HG03571 (cell line): ENCODE data around the gene TLL1.

ENCODE experiments used
- ATAC-seq: cut with Tn5 transposase; IDR thresholded peaks from one replicate; pipeline ENCODE4 v1.9.1; 2021; ENCODE audit not compliant: unreplicated experiment

The TLL1 gene

DNA sequence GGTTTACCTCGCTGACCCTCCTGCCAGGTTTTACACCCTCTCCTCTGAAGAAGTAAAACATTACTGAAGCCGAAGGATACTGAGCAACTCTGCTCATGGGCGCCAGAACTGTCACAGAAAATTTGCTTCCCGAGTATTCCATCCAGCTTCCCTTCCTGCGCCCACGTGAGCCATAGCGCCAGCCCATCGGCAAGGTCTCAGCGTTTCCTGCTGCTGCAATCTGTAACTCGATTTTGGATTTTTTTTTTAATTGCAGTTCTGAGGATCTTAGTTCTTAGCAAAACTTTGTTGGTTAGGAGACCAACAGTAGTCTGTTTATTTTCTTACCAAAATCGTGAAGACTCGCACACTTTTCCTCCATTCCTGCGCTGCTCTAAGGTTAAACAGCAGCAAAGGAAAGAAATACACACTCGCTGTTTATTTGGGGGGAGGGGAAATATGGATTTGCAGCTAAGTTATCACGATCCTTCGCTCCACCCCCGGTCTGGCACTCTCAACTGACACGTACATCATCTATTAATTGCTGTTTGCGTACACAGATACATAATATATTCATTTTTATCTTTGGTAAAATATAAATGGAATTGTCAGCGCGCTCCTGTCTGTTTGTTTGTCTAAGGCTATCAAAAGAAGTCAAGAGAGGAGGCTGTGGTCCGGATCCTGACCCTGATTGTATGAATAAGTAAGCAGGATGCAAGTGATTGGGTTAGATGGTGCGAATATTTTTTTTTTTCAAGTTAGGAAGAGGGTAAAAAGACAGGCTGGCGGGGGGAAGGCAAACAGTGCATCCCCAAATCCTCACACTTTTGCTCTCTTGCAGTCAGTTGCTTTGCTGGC is at the start of gene TLL1:
TSS of gene TLL1 (plus strand) at position 777 of the 837 bp plus-strand sequence. CDS start 668 bp downstream, outside the sequence.
- ATAC-seq = no peak

- no peak for ATAC-seq
Measured at GRCh38 chr4:165826166-165826565, 46.9 kb upstream of the TLL1 start.

DNA sequence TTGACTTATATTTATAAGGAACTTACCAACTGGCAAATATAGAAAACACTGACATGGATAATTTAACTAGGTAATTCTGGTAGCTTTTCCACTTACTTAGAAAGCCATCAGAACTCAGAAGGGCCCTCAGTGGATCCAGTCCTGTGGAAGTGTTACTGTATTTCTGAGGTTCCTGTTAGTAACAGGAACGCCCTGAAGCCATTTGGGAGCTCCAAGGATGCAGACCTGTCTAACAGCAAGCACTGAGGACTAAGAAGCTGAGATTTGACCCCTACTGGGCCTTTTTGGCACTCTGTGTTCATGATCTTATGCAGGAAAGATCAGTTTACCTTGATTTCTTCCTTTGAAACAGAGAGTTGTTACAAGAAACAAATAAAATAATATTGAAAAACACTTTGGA is 46.0 kb upstream of the TLL1 start:
- ATAC-seq = no peak

DNA sequence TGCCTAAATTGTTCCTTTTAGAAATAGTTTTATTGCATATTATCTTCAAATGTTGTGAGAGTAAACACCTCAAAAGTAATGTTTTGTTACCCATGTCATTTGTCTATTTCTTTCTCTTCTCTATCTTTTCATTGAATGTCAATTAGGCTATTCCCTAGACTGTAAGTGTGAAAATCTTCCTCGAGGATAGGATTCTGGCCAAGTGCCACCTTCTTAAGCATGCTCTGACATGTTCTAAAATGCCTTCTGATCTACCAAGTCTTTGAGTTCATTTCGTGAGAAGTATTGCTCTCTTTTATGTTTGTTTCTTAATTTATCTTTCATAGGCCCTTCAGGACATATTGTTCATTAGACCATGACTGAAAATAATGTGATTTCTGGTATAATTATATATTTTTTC is 44.1 kb upstream of the TLL1 start:
- ATAC-seq = no peak

- no peak for ATAC-seq
Measured at GRCh38 chr4:165834116-165834515, 38.9 kb upstream of the TLL1 start.

- no peak for ATAC-seq
Measured at GRCh38 chr4:165838575-165838974, 34.5 kb upstream of the TLL1 start.

GRCh38 chr4:165839615-165840333 is 33.3 kb upstream of the TLL1 start:
- no peak for ATAC-seq

DNA sequence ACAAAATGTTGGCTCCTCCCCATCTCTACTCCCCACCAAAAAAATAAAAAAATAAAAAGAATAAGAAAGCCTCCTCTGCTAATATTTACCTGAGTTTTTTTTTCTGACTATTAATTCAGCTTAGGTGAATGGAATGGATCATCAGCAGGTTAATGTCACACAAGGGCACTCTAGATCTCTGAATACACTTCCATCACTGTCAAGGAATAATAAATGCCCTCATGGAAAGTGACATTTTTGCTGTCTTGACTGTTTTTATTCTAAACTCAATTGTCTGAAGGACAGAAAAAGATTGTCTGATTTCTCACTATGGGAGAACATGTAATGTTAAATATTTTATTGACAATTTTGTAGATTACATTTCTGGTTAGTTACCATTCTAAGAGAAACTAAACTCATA is 30.4 kb upstream of the TLL1 start:
- no peak for ATAC-seq

GRCh38 chr4:165844161-165844560 is 28.9 kb upstream of the TLL1 start:
- no peak for ATAC-seq

DNA sequence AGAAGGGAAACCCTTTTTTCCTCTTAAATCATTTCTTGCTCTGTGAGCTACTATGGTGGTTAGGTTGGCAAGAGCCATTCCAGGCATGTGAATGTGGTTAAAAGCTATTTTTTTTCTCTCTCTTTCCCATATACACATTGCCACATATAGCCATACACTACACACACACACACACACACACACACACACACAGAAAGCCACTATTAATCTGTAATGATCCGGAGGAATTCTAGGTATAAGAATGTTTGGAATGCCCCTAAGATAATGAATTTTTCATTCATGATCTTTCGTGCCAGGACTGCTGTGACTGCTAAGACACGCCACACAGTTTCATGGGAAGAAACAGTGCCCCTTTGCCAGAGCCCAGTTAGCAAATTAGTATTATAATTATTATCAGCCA is 21.8 kb upstream of the TLL1 start:
- no peak for ATAC-seq

DNA sequence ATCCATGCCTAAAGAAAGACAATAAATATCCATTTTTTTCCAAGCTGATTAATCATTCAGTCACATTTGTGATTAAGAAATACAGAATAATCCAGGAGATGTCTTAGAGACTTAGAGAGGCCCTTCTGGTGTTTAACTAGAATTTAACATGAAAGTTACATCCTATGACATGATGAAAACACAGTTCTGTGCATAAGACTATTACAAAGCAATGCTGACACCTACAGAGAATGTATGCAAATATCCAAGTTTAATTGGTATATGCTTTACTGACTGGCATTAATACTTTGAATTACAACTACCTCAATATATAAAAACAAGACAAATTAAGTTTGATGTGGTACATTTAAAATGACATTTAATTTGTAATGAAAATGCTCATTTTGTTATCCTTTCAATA is 17.8 kb upstream of the TLL1 start:
- no peak for ATAC-seq

GRCh38 chr4:165861363-165861762 is 11.7 kb upstream of the TLL1 start:
- ATAC-seq = no peak

GRCh38 chr4:165864271-165864670 is 8.8 kb upstream of the TLL1 start:
- ATAC-seq = no peak

DNA sequence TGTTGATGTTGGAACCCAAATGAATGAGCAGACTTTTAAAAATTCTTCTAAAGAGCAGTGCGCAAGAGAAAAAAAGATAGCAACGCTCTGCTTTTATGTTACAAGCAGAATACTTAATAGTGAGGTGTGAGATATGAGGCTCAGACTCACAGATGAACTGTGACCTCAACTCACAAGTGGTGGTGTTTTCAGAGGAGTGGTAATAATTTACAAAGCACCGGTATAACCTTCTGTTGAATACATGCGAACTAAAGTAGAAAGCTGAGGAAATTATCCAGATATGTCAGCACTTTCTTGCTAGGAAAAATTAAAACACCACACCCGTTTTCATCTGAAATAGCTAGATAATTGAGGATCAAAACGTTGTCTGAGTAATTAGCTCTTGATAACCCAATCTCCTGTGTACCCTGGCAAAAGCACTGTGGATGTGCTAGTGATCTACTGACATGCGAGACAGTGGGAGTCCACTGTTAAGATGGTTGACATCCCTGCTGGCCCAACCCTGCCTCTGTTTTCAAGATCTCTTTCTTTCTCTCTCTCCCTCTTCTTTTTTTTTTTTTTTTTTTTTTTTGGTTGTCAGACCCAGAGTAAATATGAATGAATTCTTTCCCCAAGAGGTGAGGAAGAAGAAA is 6.9 kb upstream of the TLL1 start:
- no peak for ATAC-seq

DNA sequence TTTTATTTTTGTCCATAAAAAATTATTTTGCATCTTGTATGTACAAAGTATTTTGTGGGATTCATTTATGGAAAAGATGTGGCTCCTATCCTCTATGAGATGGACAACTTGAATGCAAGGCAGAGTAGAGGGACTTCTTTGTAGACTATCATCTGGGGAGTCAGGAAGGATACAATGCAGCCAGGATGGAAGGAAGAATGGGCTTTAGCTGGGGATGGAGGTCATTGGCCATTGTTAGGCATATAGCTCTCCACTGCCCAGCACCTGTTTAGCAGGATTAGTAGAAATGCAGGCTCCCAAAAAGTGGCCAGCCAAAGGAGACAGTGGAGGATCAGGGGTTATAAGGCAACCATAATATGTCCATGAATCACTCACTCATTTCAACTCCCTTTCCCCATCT is 5.1 kb upstream of the TLL1 start:
- no peak for ATAC-seq

GRCh38 chr4:165873298-165874071 is 448 bp downstream of the TLL1 start:
- ATAC-seq = no peak

DNA sequence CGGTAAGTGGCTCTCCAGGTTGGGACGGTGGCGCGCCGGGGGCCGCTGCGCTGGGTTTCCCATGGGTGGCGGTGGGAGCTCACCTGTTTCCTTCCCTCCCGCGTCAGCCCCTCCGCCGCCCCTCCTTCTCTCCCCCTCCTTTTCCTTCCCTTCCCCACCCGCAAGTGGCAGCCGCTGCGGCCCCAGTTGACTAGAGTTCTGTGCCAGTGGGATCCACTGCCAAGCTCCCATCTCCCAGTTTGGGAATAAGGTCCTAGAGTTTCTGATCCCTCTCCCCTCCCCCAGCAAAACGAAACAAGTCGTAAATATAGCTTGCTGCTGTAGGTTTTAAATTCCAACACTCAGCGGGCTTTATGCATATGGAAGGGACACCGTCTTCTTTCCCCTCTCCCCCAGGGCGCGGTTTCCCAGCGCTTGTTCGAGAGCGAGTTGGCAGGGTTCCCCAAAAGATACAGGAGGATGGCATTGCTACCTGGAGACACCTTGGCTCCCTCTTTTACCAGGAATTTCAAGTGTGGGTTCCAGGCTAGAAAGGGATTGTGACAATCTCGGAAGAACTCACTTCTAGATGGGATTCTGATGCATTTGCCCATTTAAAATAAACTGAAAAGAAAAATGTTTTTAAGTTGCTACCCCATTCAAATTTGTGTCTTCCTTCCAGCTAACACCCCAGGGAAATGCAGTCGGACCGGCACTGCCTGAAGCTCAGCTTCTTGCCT is 1.2 kb downstream of the TLL1 start:
- no peak for ATAC-seq

- ATAC-seq = no peak
Measured at GRCh38 chr4:165874791-165875371, 1.8 kb downstream of the TLL1 start.

DNA sequence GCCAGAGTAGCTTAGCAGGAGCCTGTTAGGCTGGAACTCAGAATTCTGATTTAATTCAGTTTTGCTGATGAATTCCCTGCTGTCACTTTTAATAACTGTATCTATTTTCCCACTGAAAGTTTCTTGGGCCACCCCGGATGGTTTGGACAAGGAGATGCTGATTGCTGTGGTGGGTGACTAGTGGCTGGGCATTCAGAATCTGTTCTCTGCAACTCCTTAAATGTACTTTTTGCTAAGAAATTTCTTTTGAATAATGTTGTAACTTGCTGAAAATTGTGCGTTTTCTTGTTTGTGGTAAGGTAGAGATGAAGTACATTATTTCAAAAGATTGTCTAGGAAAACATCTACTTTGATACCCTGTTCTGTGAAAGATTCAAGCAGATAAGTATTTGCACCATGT is 2.4 kb downstream of the TLL1 start:
- no peak for ATAC-seq

GRCh38 chr4:165877286-165877685 is 4.2 kb downstream of the TLL1 start:
- no peak for ATAC-seq
